Smooth muscle cell (in vitro differentiated cells): ENCODE data around the gene JAK2. TPM values are rescaled to one million over a fixed set of nuclear protein-coding genes. Genes with fewer than 3 reads are reported as not detected.

Experiments used
- DNase-seq: peaks from one replicate; lab custom pipeline; 2025; ENCODE audit not compliant: unreplicated experiment; lab: John Stamatoyannopoulos, UW
- H2AFZ ChIP-seq: fragments of 200-600 bp; sonication (generic); 2 replicates; pipeline ENCODE4 v1.6.0; 2016; ENCODE audit warnings: antibody characterized with exemption, low read depth, mild to moderate bottlenecking
- H3F3A ChIP-seq: fragments of 200-600 bp; sonication (generic); 2 replicates; pipeline ENCODE4 v1.6.0; 2017; ENCODE audit warnings: antibody characterized with exemption, low read depth
- H3K27ac ChIP-seq: fragments of 200-600 bp; sonication (generic); 2 replicates; pipeline ENCODE4 v1.5.1; 2016; ENCODE audit warnings: low read depth, mild to moderate bottlenecking
- H3K27me3 ChIP-seq: fragments of 200-600 bp; sonication (generic); 2 replicates; pipeline ENCODE4 v1.6.1; 2016; ENCODE audit warnings: low read depth, mild to moderate bottlenecking
- H3K36me3 ChIP-seq: fragments of 200-600 bp; sonication (generic); 2 replicates; pipeline ENCODE4 v1.5.1; 2016; ENCODE audit warnings: low read depth
- H3K4me1 ChIP-seq: fragments of 200-600 bp; sonication (generic); 2 replicates; pipeline ENCODE4 v1.5.1; 2016; ENCODE audit warnings: low read depth
- H3K4me2 ChIP-seq: fragments of 200-600 bp; sonication (generic); 2 replicates; pipeline ENCODE4 v1.6.0; 2016; ENCODE audit warnings: mild to moderate bottlenecking
- H3K4me3 ChIP-seq: fragments of 200-600 bp; sonication (generic); 2 replicates; pipeline ENCODE4 v1.5.1; 2016; ENCODE audit warnings: mild to moderate bottlenecking
- H3K79me2 ChIP-seq: fragments of 200-600 bp; sonication (generic); 2 replicates; pipeline ENCODE4 v1.6.0; 2016; ENCODE audit warnings: low read depth, mild to moderate bottlenecking
- H3K9ac ChIP-seq: fragments of 200-600 bp; sonication (generic); 2 replicates; pipeline ENCODE4 v1.6.0; 2016; ENCODE audit warnings: low read depth
- H3K9me3 ChIP-seq: fragments of 200-600 bp; sonication (generic); replicated peaks from 2 replicates; pipeline ENCODE4 v1.5.1; 2016; ENCODE audit warnings: low read depth
- H4K20me1 ChIP-seq: fragments of 200-600 bp; sonication (generic); 2 replicates; pipeline ENCODE4 v1.6.0; 2016; ENCODE audit warnings: low read depth
- WGBS: methylation state at CpG from one replicate; pipeline ENCODE4 v1.1.7; 2016; ENCODE audit warnings: low lambda C conversion rate; 5-methylcytosine and 5-hydroxymethylcytosine counted together
- polyA plus RNA-seq: library from polyadenylated mRNA; unstranded; fragments of >200 nt; fragmentation: Nextera tagmentation; extraction: Ambion mirVana; gene quantifications from 2 replicates; pipeline ENCODE4 v1.2.1, GENCODE V29; 2016
- total RNA-seq: library from RNA; depleted of rRNA; stranded (reverse); fragments of >200 nt; gene quantifications from 2 replicates; pipeline ENCODE4 v1.2.3, GENCODE V29; 2014
- TF ChIP-seq, protein P1 (sequence below): fragments of 200-600 bp; sonication (generic); IDR thresholded peaks from 2 replicates; pipeline ENCODE4 v1.5.1; 2017; ENCODE audit warnings: borderline replicate concordance, mild to moderate bottlenecking, antibody characterized with exemption; ENCODE audit not compliant: insufficient read depth, poor library complexity, severe bottlenecking

The JAK2 gene
- total and polyA plus RNA-seq, 2 experiments from 2014 or later = 4.9 to 12.0 TPM

DNA sequence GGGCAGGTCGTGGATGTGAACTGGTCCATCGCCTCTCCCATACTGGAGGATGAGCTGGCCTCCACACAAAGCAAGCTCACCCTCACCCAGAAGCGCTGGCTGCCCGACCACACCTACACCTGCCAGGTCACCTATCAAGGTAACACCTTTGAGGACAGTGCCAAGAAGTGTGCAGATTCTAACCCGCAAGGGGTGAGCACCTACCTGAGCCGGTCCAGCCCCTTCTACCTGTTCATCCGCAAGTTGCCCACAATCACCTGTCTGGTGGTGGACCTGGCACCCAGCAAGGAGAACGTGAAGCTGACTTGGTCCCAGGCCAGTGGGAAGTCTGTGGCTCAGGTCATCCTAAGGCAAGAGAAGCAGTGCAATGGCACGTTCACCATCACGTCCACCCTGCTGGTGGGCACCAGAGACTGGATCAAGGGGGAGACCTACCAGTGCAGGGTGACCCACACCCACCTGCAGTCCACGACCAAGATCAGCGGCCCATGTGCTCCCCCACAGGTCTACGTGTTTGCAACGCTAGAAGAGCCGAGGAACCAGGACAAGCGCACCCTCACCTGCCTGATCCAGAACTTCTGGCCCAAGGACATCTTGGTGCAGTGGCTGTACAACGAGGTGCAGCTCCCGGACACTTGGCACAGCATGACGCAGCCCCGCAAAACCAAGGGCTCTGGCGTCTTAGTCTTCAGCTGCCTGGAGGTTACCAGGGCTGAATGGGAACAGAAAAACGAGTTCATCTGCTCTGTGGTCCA is 129.1 kb downstream of the JAK2 start:
- Histone ChIP-seq H3K27ac (no peak overlapping the region), H3F3A (no peaks in the 10 kb centered on the region), H3K4me2 (no peak overlapping the region), H4K20me1 (no peaks in the 10 kb centered on the region), H3K4me1 (no peaks in the 10 kb centered on the region), H2AFZ (no peak overlapping the region), H3K79me2 (no peaks in the 10 kb centered on the region), H3K9me3 (no peaks in the 10 kb centered on the region), H3K9ac (no peak overlapping the region), H3K4me3 (no peak overlapping the region), H3K36me3 (peaks cover 4% of the 10 kb centered on the region), H3K27me3 (no peaks in the 10 kb centered on the region)
- WGBS = 97% methylated on average over 22 of the region's 22 CpGs
- TF ChIP-seq, protein P1, sequence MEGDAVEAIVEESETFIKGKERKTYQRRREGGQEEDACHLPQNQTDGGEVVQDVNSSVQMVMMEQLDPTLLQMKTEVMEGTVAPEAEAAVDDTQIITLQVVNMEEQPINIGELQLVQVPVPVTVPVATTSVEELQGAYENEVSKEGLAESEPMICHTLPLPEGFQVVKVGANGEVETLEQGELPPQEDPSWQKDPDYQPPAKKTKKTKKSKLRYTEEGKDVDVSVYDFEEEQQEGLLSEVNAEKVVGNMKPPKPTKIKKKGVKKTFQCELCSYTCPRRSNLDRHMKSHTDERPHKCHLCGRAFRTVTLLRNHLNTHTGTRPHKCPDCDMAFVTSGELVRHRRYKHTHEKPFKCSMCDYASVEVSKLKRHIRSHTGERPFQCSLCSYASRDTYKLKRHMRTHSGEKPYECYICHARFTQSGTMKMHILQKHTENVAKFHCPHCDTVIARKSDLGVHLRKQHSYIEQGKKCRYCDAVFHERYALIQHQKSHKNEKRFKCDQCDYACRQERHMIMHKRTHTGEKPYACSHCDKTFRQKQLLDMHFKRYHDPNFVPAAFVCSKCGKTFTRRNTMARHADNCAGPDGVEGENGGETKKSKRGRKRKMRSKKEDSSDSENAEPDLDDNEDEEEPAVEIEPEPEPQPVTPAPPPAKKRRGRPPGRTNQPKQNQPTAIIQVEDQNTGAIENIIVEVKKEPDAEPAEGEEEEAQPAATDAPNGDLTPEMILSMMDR = no peak
- no peak for DNase-seq

DNA sequence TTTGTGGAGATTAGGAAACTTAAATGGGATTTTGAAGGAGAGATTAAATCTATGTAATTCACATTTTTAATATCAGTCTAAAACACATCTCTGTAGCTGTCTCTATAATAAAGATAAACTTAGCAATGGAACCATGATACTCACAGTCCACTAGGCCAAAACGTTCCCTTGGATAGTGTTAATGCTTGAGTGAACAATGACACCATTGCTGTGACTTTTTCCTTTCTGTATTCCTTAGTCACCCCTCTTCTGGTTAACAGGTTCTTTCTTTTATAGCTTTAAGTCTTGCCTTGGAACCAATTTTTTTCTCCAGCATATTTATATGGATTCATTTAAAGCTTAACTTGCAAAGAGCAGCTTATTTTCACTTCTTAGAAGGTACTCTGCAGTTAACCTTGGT is 137.0 kb downstream of the JAK2 start:
- H3K27me3 ChIP-seq = no peaks in the 10 kb centered on the region
- no peak overlapping the region for H3K4me3 ChIP-seq
- peaks cover 3% of the 10 kb centered on the region for H3K9me3 ChIP-seq
- peaks cover 8% of the 10 kb centered on the region for H3K36me3 ChIP-seq
- H3F3A ChIP-seq = no peaks in the 10 kb centered on the region
- no peak for DNase-seq
- H3K4me1 ChIP-seq = no peaks in the 10 kb centered on the region
- no peaks in the 10 kb centered on the region for H3K79me2 ChIP-seq
- 91% methylated on average over 1 of the region's 1 CpG for WGBS
- H4K20me1 ChIP-seq = no peaks in the 10 kb centered on the region
- no peak overlapping the region for H3K27ac ChIP-seq
- no peak overlapping the region for H3K4me2 ChIP-seq
- TF ChIP-seq, protein P1 = no peak
- H3K9ac ChIP-seq = no peak overlapping the region
- no peak overlapping the region for H2AFZ ChIP-seq

DNA sequence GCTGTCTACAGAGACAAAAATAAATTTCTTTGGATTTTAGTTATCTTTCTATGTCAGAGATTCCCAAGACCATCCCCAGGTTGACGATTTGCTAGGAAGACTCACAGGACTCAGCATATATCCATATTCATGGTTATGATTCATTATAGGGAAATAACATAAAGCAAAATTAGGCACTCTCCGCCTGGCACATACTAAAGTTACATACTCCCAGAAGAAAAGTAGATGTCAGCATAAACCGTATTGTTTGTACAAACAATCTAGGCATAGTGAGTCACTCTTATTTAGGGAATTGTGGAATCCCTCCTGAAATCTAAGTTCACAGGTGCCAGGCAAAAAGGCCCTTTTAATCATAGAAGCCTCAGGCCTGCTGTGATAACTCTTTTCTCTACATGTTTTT is 137.4 kb downstream of the JAK2 start:
- no peaks in the 10 kb centered on the region for H3F3A ChIP-seq
- TF ChIP-seq, protein P1 = no peak
- H3K36me3 ChIP-seq = peaks cover 8% of the 10 kb centered on the region
- H3K4me3 ChIP-seq = no peak overlapping the region
- H3K4me2 ChIP-seq = no peak overlapping the region
- H3K9ac ChIP-seq = no peak overlapping the region
- H3K27me3 ChIP-seq = no peaks in the 10 kb centered on the region
- no peaks in the 10 kb centered on the region for H3K4me1 ChIP-seq
- no peak overlapping the region for H2AFZ ChIP-seq
- no peaks in the 10 kb centered on the region for H4K20me1 ChIP-seq
- 95% methylated on average over 3 of the region's 3 CpGs for WGBS
- no peaks in the 10 kb centered on the region for H3K79me2 ChIP-seq
- H3K27ac ChIP-seq = no peak overlapping the region
- peaks cover 3% of the 10 kb centered on the region for H3K9me3 ChIP-seq
- DNase-seq = no peak

DNA sequence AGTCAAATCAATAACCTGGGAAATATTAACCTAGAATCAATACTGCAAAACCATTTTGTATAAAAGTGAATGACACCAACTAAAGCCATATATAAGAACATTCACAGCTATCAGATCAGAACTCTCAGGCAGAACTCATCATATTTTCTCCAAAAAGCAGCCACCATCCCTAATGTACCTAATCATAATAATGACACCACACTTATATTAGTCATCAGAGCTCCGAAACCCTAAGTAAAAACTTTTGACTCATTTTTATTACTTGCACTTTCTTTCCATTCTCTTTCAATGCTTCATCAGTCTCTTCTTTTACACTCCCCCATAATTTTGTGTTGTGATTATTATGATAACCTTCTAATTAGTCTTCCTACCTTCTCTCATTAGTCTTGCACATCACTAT is 155.1 kb downstream of the JAK2 start:
- WGBS = 57% methylated on average over 1 of the region's 1 CpG
- H3F3A ChIP-seq = no peaks in the 10 kb centered on the region
- H4K20me1 ChIP-seq = no peaks in the 10 kb centered on the region
- no peak for DNase-seq
- H2AFZ ChIP-seq = no peak overlapping the region
- TF ChIP-seq, protein P1 = no peak
- H3K4me2 ChIP-seq = no peak overlapping the region
- no peak overlapping the region for H3K27ac ChIP-seq
- no peaks in the 10 kb centered on the region for H3K36me3 ChIP-seq
- H3K4me1 ChIP-seq = no peaks in the 10 kb centered on the region
- H3K9ac ChIP-seq = no peak overlapping the region
- H3K79me2 ChIP-seq = no peaks in the 10 kb centered on the region
- peaks cover 5% of the 10 kb centered on the region for H3K9me3 ChIP-seq
- H3K27me3 ChIP-seq = no peaks in the 10 kb centered on the region
- no peak overlapping the region for H3K4me3 ChIP-seq
